LNCAP (cell line): ENCODE data around the gene DNAH6.
A peak's percentile ranks its signal among the peaks of the same experiment; 100 is the strongest.

Experiments used
- CTCF ChIP-seq: fragments of 450-650 bp; IDR thresholded peaks from 2 replicates; pipeline ENCODE4 v1.5.1; 2017; ENCODE audit warnings: mild to moderate bottlenecking

DNAH6 gene

GRCh38 chr2:84492571-84492970 is 23.7 kb upstream of the DNAH6 start:
- TF ChIP-seq CTCF: peak; percentile 31; the same call in 1 of the 2 replicates

GRCh38 chr2:84493514-84493913 is 22.8 kb upstream of the DNAH6 start:
- TF ChIP-seq CTCF: no peak

- no peak for TF ChIP-seq CTCF
Observed at GRCh38 chr2:84494070-84494469, 22.2 kb upstream of the DNAH6 start.

GRCh38 chr2:84495539-84496146 is 20.7 kb upstream of the DNAH6 start:
- peak; percentile 59 for TF ChIP-seq CTCF

- TF ChIP-seq CTCF: no peak
Observed at GRCh38 chr2:84496386-84496785, 19.9 kb upstream of the DNAH6 start.

- TF ChIP-seq CTCF: no peak
Observed at GRCh38 chr2:84497285-84497684, 19.0 kb upstream of the DNAH6 start.

- no peak for TF ChIP-seq CTCF
Observed at GRCh38 chr2:84498150-84498799, 18.0 kb upstream of the DNAH6 start.

GRCh38 chr2:84515788-84516187 is 510 bp upstream of the DNAH6 start:
- TF ChIP-seq CTCF: no peak
